Umbilical cord (tissue), 2 donors: Measurements from ENCODE around the gene MMAB. TPM values are rescaled to one million over a fixed set of nuclear protein-coding genes. Genes with fewer than 3 reads are reported as not detected.

Experiments
- DNase-seq: peaks from one replicate; pipeline ENCODE4 v3.0.0-alpha.2; 2015; ENCODE audit warnings: low spot score
- total RNA-seq: library from RNA; depleted of rRNA; stranded (reverse); fragments of >200 nt; gene quantifications from one replicate; pipeline ENCODE4 v1.2.3, GENCODE V29; 2014; ENCODE audit warnings: low replicate concordance; ENCODE audit not compliant: insufficient read depth

MMAB gene
- total RNA-seq, 1 donor from 2014 or later = 11.1 TPM

DNA sequence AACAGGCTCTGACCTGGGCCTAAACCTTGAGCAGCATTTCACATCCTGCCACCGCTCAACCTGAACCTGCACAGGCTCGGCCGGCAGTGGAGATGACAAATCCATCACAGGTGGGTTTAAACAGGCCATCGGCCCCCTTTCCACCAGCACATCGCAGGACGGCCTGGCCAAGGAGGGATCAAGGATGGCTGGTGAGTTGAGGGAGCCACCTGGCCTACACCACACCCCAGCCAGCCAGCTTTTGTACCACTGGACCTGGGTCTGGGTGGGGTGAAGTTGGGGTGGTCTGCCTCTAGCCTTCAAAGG is 14.2 kb downstream of the MMAB start:
- DNase-seq = no peak

DNA sequence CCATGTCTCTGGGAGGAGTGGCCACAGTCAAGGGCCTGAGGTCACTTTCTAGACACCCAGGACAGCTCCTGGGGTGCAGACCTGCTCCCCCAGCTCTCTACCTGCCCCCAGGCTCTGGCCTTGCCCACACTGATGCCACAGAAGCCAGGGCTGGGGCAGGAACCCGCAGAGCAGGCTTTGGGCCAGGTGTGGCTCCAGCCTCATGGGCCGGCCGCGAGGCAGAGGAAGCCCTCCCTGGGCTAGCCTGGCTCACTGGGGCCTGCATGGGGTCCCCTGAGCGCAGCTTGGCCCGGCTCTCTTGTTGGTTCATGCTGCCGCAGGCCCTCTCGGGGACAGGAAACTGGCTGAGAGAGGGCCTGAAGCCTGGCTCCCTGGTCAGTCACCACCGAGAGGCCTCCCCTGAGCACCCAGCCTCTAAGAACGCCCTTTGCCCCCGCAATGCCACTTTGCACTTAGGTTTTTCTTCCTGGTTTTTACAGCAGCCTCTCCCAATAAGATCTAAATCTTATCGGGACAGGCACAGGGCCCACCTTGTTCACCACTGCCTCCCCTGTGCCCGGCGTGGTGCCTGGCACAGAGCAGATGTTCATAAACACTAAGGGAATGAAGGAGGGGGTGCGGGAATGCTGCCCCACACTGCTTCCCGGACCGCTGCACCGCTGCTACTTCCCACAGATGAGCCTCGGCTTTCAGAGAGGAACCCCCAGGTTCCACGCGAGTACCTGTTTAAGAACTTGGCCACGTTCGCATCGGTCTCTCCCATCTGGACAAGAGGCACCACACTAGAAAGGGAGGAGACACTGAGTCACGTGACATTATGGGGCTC is 14.7 kb downstream of the MMAB start:
- no peak for DNase-seq

DNA sequence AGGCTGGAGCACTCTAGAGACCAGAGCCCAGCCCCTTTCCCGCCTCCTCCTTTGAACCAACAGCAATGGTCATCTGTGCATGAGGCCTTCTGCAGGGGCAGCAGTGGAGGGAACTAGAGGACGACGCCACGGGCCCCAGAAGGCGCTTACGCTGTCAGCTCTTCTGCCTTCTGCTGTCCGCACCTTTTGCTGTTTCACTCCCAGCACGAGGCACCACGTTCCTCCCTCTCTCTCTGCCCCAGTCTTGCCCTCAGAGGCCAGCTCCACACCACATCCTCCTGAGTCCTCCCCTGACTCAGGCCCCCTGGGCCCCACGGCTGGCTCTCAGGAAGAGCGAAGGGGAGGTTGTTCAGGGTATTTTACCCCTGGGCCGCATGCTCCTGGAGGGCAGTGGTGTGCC is 15.5 kb downstream of the MMAB start:
- no peak for DNase-seq

DNA sequence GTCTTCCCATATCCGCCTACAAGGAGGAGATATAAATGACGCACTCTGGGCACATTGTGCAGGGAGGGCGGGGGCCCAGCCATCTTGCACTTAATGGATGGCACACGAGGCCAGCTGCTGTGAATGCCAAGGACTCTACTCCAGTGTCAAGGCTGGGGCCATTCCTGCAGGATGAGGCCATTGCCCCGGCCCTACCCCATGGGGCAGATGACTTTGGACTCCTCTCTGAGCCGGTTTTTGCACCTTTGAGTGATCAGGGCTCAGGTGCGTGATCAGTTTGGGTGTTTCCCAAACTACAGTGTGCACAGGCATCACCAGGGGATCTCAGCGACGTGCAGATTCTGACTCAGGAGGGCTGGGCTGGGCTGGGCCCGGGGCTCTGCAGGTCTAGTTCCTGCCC is 16.1 kb downstream of the MMAB start:
- no peak for DNase-seq

GRCh38 chr12:109555431-109556315 is 17.6 kb downstream of the MMAB start:
- no peak for DNase-seq

DNA sequence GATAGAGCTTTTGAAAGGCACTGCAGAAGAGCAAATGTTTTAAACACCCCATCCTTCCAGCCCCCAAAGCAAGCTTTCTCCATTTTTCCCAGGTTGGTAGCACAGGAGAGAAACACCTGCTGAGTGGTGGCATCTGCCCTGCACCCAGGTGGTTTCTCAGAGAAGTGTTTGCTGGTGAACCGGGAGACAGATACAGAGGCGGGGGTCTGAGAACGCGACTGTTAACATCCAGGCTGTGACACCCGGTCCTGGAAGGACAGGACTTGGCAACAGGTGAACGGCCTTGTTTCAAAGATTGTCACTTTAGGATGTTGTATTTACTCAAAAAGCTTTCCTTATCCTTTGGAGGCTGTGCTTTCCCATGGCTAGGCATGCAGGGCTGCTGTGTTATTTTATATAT is 18.5 kb downstream of the MMAB start:
- no peak for DNase-seq

DNA sequence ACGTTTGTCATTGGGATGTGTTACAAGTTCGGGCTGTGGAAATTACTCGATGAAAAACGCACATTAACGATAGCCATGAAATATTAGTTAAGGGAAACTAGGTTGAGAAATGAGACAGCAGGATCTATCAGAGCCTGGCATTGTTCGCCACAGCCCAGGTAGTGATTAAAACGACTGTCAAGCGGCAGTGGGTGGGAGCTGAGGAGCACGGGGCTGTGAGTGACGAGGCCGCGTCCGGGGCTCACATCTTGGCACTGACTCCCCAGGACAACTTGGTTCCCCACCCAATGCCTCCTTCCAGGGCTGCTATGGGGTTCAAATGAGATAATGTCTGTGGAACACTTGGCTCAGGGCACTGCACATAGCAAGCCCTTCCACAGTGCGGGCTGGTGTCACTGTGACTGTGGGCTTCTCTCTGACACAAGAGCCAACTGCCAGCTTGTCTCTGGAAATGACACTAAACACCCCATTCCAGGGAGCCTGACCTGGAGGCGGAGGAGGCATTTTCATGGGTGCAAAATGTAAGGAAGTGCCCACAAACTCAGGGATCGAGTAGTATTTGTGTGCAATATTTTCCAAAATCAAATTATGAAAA is 19.3 kb downstream of the MMAB start:
- no peak for DNase-seq

- no peak for DNase-seq
These were observed 19.8 kb downstream of the MMAB start for GRCh38 chr12:109553483-109553882.

GRCh38 chr12:109552971-109553370 is 20.3 kb downstream of the MMAB start:
- no peak for DNase-seq

DNA sequence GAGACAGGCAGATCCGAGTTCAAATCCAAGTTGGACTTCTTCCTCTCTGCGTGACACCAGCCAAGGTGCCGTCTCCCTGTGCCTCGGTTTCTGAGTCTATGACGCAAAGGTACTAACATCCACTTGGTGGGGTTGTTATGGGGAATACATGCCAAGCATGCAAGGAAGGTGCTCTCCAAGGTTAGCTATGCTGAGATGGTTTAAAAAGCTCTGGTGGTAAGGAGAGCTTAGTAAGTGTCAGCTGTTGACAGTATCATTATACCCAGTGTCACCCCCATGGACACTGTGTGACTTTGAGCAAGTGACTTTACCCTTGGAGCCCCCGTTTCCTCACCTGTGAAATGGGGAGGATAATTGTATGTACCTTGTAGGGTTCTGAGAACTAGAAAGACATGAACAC is 22.2 kb downstream of the MMAB start:
- no peak for DNase-seq

GRCh38 chr12:109550281-109550680 is 23.0 kb downstream of the MMAB start:
- DNase-seq = no peak

DNA sequence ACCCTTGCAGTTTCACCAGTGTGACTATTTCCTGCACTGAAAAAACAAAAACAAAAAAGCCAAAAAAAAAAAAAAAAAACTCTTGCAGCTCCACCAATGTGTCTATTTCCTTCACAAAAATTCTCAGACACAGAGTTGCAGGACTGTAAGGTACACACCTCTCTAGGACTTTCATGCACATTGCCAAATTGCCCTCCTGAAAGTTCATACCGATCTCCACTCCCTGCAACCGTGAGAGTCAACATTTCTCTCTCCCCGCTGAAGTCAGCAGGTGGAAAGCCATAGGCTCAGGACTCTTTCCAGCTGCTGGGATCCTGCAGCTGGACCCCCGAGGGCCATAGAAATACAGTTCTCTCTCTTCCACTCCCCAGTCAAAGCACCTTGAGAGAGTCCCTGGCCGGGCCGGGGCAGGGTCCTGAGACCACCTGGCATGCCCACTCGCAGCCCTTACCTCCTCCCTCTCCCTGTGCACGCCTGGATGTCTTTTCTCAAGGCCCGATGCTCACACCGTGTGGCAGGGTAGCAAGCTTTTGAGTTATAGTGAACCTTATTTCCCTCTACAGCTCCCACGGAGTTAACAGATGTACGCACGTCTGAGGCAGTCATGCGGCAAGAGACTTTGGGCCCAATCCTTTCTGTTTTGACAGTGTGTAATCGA is 23.6 kb downstream of the MMAB start:
- no peak for DNase-seq

GRCh38 chr12:109548258-109548657 is 25.0 kb downstream of the MMAB start:
- no peak for DNase-seq

- no peak for DNase-seq
These were observed 26.0 kb downstream of the MMAB start for GRCh38 chr12:109547286-109547685.

DNA sequence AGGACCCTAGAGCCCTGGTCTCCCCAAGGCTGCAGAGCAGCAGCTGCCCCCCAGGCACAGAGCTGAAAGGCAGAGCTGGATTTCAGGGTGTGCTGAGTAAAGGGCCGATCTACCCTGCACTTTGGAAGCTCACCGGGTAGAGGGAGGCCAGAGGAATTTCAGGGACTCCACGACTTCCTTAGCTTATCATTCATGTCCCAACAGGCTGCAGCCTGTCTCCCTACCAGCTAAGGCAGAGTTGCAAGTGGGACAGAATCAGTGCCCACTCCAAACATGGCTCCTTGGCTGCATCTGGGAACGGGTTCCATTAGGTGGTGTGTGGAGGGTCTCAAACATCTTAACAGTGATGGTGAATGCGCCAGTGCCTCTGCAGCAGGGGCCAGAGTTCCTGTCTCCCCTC is 27.5 kb downstream of the MMAB start:
- no peak for DNase-seq

DNA sequence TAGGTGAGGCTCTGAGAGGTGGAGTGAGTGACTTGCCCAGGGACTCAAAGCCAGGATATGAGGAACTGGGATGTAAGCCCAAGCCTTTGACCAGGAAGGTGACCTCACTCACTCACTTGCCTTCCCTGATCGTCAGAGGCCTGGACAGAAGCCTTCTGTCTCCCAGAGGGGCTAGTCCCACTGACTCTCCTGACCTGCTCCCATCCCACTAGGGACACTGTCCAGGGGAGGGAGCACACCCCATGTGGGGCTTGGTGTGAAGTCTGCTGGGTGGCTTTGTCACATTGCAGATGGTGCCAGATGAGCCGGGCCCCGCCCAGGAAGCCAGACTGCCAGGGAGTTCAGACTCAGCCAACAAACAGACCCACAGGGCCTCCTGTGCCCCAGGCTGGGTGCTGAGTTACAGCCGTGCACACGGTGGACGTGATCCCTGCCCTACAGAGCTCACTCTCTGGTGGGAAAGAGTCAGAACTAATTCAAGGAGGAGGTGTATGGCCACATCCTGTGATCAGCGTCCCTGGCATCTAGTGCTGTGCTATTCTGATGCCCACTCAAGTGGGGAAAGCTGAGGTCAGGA is 28.3 kb downstream of the MMAB start:
- DNase-seq = no peak

DNA sequence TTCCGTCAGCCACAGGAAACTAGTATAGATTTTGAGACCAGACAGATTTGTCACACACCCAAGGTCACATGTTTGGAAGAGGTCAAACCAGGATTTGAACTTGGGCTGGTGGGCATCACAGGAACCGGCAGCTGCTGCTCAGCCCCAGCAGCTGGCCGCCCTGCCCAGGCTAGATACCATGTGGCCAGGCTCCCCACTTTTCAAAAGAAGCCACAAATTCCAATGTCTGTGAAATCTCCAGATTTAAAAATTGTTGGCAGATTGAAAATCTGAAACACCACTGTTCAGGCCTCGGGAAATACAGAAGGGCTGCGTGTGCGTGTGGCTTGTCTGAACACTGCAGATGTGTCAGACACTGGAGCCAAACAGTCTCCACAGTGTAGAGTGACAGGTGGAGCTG is 30.4 kb downstream of the MMAB start:
- no peak for DNase-seq

DNA sequence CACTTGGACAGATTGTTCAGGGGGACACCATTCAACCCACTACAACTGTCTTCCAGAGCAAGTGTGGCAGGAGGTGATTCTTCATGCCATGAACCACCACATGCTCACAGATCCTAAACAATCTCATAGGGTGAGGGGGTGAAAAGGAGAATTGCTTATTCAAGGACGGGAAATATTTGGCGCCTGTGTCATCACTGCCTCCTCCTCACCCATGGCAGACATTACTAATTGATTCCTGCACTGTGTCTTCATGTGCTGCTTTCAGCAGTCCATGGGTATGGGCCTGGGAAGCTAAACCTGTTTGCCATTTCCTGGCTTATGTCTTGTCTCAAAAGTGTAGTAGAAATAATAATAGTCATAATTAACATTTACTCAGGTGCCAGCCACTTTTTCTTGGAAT is 31.3 kb downstream of the MMAB start:
- DNase-seq = no peak

DNA sequence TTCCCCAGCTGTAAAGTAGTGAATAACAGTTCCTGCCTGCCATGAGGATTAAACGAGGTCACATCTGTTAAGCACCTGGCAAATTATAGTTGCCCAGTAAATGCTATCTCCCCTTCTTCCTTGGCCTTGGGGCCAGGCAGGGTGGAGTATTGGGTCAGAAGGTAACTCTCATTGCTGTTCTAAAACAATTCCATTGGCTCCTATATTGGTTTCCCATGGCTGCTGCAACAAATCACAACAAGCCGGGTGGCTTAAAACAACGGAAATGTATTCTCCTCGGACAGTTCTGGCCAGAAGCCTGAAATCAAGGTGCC is 31.9 kb downstream of the MMAB start:
- DNase-seq = no peak

DNA sequence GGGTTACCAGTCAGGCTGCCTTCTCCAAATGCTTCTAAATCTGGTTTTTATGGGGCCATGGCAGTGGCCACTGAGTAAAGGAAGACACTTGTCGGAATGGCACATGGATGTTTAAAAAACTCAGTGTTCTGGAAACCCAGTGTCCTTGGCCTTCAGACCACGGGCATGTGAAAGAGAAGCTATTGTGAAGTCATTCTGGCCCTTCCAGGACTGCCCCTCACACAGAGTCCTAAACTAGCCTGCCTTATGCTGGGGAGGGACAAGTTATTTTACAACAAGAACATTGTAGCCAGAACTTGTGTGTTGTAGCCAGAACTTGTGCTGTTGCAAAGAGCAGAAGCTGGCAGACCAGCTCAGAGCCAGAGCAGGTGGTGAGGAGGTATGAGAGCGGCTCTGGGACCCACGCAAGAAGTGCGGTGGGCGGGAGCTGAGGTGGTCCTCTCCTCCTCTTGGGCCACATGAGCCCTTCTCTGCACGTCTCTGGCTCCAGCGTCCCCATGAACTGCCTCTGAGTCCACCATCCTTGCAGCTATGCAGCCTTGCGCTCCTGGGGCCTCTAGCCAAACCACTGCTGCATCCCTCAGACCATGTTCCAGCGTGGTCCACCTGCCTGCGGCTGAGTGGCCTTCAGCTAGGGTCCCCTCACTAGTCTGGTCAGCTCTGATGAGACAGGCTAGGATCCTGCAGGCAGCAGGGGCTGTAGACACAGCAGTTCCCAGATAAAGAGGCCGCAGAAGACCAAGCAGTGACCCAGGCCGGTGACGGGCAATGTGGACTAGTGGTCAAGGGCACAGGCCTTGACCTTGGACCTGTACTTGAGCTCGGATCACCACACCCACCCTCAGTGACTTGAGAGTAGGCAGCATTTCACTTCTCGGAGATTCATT is 32.5 kb downstream of the MMAB start:
- no peak for DNase-seq

GRCh38 chr12:109539508-109539907 is 33.8 kb downstream of the MMAB start:
- no peak for DNase-seq
